IPS-18a (cell line): Measurements from ENCODE around the gene SPIRE2.

ENCODE experiments used
- H3K27ac ChIP-seq: one replicate; pipeline ENCODE4 v1.5.1; 2013; ENCODE audit warnings: low read length
- H3K27me3 ChIP-seq: one replicate; pipeline ENCODE4 v1.6.1; 2013; ENCODE audit warnings: mild to moderate bottlenecking, low read length; ENCODE audit not compliant: control insufficient read depth, insufficient read depth
- H3K36me3 ChIP-seq: one replicate; pipeline ENCODE4 v1.6.1; 2013; ENCODE audit warnings: low read depth, low read length; ENCODE audit not compliant: control insufficient read depth
- H3K4me1 ChIP-seq: one replicate; pipeline ENCODE4 v1.6.1; 2013; ENCODE audit warnings: low read depth, low read length; ENCODE audit not compliant: control insufficient read depth
- H3K4me3 ChIP-seq: one replicate; pipeline ENCODE4 v1.5.1; 2013; ENCODE audit warnings: low read length
- H3K9ac ChIP-seq: one replicate; pipeline ENCODE4 v1.6.1; 2013; ENCODE audit warnings: mild to moderate bottlenecking, low read length, moderate library complexity
- H3K9me3 ChIP-seq: one replicate; pipeline ENCODE4 v1.6.1; 2013; ENCODE audit warnings: low read depth, low read length; ENCODE audit not compliant: control insufficient read depth

SPIRE2 gene

DNA sequence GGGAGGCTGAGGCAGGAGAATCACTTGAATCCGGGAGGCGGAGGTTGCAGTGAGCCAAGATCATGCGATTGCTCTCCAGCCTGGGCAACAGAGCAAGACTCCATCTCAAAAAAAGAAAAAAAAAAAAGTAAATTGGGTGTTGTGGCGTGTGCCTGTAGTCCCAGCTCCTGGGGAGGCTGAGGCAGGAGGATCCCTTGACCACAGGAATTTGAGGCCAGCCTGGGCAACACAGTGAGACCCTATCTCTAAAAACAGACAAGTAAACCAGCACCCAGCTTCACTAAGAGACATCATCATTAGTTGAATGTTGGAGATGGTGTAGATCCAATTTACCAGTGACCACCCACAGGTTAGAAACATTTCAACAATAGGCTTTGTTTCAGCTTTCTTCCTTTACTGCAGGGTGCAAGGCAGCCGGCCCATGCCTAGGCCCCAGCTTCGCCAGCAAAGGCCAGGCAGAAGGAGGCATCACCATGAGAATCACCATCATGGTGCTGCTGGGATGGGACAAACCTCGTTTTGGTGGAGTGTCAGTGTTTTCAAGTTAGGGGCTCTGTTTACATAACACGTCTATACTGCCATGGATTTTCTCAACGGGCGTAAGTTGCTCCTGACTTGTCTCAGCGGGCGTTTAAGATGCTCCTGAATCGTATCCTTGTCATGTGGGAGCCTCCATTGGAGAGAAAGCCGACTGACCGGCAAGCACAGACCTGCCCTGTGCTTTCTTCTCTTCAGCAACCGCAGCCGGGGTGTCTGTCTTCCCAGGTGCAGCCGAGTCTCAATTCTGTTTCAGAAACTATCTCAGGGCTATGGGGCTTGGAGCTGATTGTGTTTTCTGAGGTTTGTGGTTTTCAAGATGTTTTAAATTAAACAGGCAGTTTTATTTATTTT lies 52.4 kb downstream of the SPIRE2 start:
- Histone ChIP-seq H3K27ac (no peak overlapping the region), H3K9me3 (no peaks in the 10 kb centered on the region), H3K27me3 (no peaks in the 10 kb centered on the region), H3K36me3 (peaks cover 34% of the 10 kb centered on the region), H3K4me1 (no peaks in the 10 kb centered on the region), H3K4me3 (no peak overlapping the region), H3K9ac (no peak overlapping the region)

- Histone ChIP-seq H3K27me3 (no peaks in the 10 kb centered on the region), H3K9me3 (no peaks in the 10 kb centered on the region), H3K4me1 (no peaks in the 10 kb centered on the region), H3K27ac (no peak overlapping the region), H3K36me3 (peaks cover 34% of the 10 kb centered on the region), H3K9ac (no peak overlapping the region), H3K4me3 (no peak overlapping the region)
Measured at GRCh38 chr16:89881368-89881730, 53.1 kb downstream of the SPIRE2 start.

- Histone ChIP-seq H3K4me3 (no peak overlapping the region), H3K36me3 (peaks cover 48% of the 10 kb centered on the region), H3K27ac (no peak overlapping the region), H3K27me3 (no peaks in the 10 kb centered on the region), H3K9ac (no peak overlapping the region), H3K4me1 (no peaks in the 10 kb centered on the region), H3K9me3 (no peaks in the 10 kb centered on the region)
Measured at GRCh38 chr16:89883346-89884040, 55.2 kb downstream of the SPIRE2 start.

DNA sequence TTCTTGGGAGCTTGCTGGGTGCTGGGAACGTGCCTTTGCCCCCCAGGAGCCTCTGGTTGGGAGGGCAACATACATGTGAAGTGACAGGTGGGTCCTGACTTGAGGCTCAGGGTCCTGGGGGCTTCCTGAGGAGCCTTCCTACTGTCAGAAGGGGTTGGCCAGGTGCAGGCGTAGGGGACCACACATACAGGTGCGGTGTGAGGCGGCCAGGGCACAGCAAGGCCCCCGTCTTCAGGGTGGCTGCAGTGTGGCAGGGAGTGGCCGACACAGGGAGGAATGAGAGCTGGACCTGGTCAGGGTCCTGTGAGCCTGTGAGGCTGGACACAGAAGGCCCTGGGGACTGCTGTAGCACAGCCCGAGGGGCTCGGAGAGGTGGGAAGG lies 55.8 kb downstream of the SPIRE2 start:
- no peaks in the 10 kb centered on the region for H3K9me3 ChIP-seq
- H3K27ac ChIP-seq, result no peak overlapping the region
- H3K4me3 ChIP-seq, result no peak overlapping the region
- H3K9ac ChIP-seq, result no peak overlapping the region
- H3K36me3 ChIP-seq, result peaks cover 43% of the 10 kb centered on the region
- no peaks in the 10 kb centered on the region for H3K4me1 ChIP-seq
- H3K27me3 ChIP-seq, result no peaks in the 10 kb centered on the region

DNA sequence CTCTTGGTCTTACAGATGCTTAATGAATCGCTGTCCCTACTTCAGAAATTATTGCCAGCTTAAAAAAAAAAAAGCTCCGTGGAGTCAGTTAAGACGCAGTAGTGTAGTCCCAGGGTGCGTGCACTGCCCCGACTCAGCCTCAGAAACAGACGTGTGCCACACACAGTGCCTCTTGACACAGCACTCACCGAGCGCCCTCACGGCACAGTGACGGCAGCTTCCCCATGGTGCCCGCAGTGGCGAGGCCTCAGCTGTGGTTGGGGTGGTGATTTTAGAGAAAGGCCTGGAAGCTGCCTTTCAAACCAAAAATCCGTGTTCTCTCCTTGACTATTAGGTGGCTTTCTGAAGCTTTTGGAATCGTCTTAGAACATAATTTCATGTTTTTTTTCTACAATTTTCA lies 59.0 kb downstream of the SPIRE2 start:
- H3K27me3 ChIP-seq, result no peaks in the 10 kb centered on the region
- H3K4me3 ChIP-seq, result no peak overlapping the region
- no peak overlapping the region for H3K9ac ChIP-seq
- peaks cover 55% of the 10 kb centered on the region for H3K36me3 ChIP-seq
- H3K9me3 ChIP-seq, result no peaks in the 10 kb centered on the region
- no peaks in the 10 kb centered on the region for H3K4me1 ChIP-seq
- H3K27ac ChIP-seq, result no peak overlapping the region

DNA sequence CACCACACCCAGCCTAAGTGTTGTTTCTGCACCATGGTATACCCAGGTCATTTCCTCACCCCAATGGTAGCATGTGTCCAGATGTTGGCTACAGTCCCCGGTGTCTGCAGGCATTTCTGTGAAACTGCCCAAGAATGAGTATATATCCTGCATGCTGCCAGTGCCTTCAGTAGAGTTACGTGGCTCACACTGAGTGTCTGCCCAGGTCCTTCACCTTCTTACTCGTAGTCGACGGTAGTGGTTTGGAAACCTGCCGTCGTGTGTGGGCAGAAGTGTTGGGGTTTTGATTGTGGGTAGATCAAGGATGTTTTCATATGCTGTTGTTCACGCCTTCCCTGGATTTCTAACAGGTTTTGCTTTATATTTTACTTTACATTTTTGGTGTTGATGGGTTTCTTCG lies 61.9 kb downstream of the SPIRE2 start:
- Histone ChIP-seq H3K36me3 (peaks cover 51% of the 10 kb centered on the region), H3K27me3 (no peaks in the 10 kb centered on the region), H3K27ac (no peak overlapping the region), H3K9ac (no peak overlapping the region), H3K4me3 (no peak overlapping the region), H3K9me3 (no peaks in the 10 kb centered on the region), H3K4me1 (no peaks in the 10 kb centered on the region)

DNA sequence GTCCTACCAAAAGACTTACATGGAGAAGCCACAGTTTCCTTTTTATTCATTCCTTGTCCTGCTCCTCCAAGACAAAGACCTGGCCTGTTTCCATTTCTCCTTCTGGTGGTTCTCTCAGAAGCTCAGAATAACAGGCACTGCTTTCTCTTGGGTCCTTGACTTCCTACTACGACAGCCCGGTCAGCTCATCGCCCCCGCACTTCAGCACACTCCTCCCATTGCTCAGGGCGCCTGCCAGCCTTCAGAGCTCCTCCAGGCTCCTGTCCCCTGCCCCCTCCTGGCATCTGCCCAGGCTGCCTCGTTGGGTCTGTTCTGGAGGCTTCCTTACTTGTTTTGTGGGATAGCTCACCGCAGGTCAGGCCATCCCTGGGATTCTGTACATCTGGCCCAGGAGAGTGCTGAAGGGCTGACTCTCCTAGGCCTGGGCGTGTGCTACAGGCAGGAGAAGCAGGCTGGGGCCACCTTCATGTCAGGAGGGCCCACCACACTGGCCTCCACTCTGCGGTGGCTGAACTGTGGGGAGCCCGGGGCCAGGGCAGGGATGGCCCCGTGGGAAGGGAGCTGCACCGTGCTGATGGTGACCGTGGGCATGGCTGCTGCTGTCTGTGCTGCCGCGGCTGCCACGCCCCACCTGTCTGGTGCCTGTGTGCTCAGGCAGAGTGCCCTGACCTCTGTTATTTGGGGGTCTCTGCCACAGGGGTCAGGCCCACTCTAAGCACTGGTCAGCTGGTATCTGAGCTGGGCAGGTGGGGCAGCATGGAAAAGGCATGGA lies 62.8 kb downstream of the SPIRE2 start:
- peaks cover 54% of the 10 kb centered on the region for H3K36me3 ChIP-seq
- H3K27ac ChIP-seq, result no peak overlapping the region
- H3K9me3 ChIP-seq, result no peaks in the 10 kb centered on the region
- no peaks in the 10 kb centered on the region for H3K27me3 ChIP-seq
- H3K4me1 ChIP-seq, result no peaks in the 10 kb centered on the region
- H3K4me3 ChIP-seq, result no peak overlapping the region
- no peak overlapping the region for H3K9ac ChIP-seq

DNA sequence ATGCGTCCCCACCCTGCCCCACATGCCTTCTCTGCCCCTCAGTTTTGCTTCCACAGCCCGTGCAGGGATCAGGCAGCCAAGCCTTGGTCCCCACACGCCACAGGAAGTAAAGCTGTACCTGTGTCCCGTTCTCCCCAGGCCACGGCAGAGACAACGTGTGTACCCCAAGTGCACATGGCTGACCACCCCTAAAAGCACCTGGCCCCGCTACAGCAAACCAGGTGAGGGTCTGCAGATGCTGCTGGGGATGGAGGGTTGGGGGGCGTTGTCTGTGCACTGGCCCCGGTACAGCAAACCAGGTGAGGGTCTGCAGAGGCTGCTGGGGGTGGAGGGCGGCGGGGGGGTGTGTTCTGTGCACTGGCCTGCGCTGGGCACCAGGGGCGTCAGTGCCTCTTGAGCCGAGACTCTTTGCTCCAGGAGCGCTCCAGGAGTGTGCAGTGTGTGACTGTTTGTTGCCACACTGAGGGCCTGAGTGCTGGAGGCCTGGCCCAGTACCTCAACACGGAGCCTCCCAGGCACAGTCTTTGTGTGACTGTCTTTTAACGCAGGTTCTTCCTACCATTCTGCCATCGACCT lies 63.9 kb downstream of the SPIRE2 start:
- Histone ChIP-seq H3K9me3 (no peaks in the 10 kb centered on the region), H3K4me3 (no peak overlapping the region), H3K27me3 (no peaks in the 10 kb centered on the region), H3K27ac (no peak overlapping the region), H3K9ac (no peak overlapping the region), H3K36me3 (peaks cover 52% of the 10 kb centered on the region), H3K4me1 (no peaks in the 10 kb centered on the region)

DNA sequence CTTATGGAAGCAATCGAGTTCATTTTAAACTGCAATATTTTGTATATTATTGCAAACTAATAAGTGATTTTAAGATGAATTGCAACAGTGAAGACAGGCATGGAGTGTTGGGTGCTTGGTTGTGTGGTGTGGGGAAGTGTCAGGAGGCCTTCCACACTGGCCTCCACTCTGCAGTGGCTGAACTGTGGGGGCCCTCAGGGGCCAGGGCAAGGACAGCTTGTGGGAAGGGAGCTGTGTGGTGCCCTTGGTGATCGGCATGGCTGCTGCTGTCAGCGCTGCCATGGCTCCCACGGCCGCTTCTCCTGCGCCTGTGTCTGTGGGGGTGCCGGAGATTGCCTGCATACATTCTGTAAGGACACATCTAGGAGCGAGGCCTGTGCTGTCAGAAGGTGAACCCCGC lies 64.4 kb downstream of the SPIRE2 start:
- Histone ChIP-seq H3K9me3 (no peaks in the 10 kb centered on the region), H3K27ac (no peak overlapping the region), H3K27me3 (no peaks in the 10 kb centered on the region), H3K9ac (no peak overlapping the region), H3K4me3 (no peak overlapping the region), H3K4me1 (no peaks in the 10 kb centered on the region), H3K36me3 (peaks cover 49% of the 10 kb centered on the region)

DNA sequence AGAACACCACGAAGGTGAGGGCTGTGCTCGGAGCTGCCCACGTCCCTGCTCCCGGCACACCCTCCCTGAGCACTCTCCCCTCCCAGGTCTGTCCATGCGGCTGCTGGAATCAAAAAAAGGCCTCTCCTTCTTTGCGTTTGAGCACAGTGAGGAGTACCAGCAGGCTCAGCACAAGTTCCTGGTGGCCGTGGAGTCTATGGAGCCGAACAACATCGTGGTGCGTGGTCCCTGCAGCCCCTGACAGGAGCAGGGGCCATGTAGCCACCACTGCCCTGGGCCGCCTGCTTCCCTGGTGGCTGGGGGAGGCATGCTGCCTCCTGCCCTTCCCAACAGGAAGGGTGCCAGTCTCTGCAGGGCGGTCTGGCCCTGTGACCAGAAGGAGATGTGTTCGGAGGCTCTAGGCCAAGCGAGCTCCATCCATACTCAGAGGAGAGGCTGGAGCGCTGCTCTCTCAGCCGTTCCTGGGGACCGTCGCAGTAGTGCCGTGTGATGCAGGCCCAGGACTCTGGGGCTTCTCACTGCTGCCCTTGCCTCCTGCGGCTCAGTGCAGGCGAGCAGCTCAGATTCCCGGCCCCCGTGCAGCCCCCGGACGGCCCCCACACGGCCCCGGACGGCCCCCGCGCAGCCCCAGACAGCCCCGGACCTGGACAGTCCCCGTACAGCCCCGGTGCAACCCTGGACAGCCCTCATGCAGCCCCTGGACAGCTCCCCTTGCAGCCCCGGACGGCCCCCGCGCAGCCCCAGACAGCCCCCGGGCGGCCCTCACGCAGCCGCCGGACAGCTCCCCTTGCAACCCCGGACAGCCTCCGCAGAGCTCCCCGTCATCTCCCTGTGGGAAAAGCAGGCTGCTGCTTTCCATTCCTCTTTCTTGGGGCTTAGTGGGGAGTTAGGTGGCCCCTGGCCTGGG lies 65.6 kb downstream of the SPIRE2 start:
- Histone ChIP-seq H3K9ac (no peak overlapping the region), H3K4me3 (no peak overlapping the region), H3K27me3 (no peaks in the 10 kb centered on the region), H3K4me1 (no peaks in the 10 kb centered on the region), H3K9me3 (no peaks in the 10 kb centered on the region), H3K36me3 (peaks cover 51% of the 10 kb centered on the region), H3K27ac (no peak overlapping the region)
